ENCODE measurements around the gene DNAJB14. TPM values are rescaled to one million over a fixed set of nuclear protein-coding genes. Genes with fewer than 3 reads are reported as not detected.

The DNAJB14 gene
- total and polyA plus RNA-seq, 2 of the 4 experiments (the other 2 are of a cell fraction) = 12.9 to 15.6 TPM

- Histone ChIP-seq H3K56ac (ENCODE audit: extremely low read depth, insufficient read depth, low read length) (no peak overlapping the region), H3K27ac (ENCODE audit: insufficient read depth, low read length) (no peak overlapping the region), H3K36me3 (ENCODE audit: control insufficient read depth, insufficient read depth, low read length) (no peaks in the 10 kb centered on the region), H4K8ac (ENCODE audit: low read depth in 2 of 2, low read length in 2 of 2) (no peak overlapping the region), H2BK5ac (ENCODE audit: low read depth, low read length, poor library complexity, severe bottlenecking) (no peak overlapping the region), H3K79me1 (ENCODE audit: low read depth in 1 of 2, low read length in 2 of 2) (no peaks in the 10 kb centered on the region), H2BK15ac (ENCODE audit: low read depth, low read length) (no peak overlapping the region), H2AFZ (replicated peaks; ENCODE audit: low read length, poor library complexity) (no peak overlapping the region), H2AK5ac (ENCODE audit: low read depth, low read length) (no peak overlapping the region), H2BK120ac (ENCODE audit: low read depth, low read length) (no peak overlapping the region), H3K4me2 (ENCODE audit: low read depth, low read length) (no peak overlapping the region), H3K27me3 (ENCODE audit: control insufficient read depth, insufficient read depth, low read length) (peaks cover 4% of the 10 kb centered on the region), H3K14ac (replicated peaks; ENCODE audit: low read depth, low read length) (no peak overlapping the region), H3K4me3 (ENCODE audit: insufficient read depth, low read depth, low read length) (no peak overlapping the region), H3K9me3 (ENCODE audit: control insufficient read depth, insufficient read depth, low read length) (no peaks in the 10 kb centered on the region), H3K9ac (ENCODE audit: low read depth, low read length) (no peak overlapping the region), H4K20me1 (ENCODE audit: insufficient read depth, low read length) (no peaks in the 10 kb centered on the region), H2BK20ac (ENCODE audit: low read depth, low read length) (no peak overlapping the region), H3K4me1 (ENCODE audit: control insufficient read depth, insufficient read depth, low read length) (no peaks in the 10 kb centered on the region), H4K5ac (ENCODE audit: low read depth, low read length) (no peak overlapping the region), H3K23ac (ENCODE audit: low read depth, low read length) (no peak overlapping the region), H3K4ac (ENCODE audit: low read depth, low read length) (no peak overlapping the region), H4K91ac (ENCODE audit: insufficient read depth, low read depth, low read length) (no peak overlapping the region), H2AK9ac (replicated peaks; ENCODE audit: low read depth, low read length, poor library complexity) (no peak overlapping the region), H3K18ac (ENCODE audit: low read depth, low read length) (no peak overlapping the region), H3K9me1 (ENCODE audit: insufficient read depth, low read length) (no peaks in the 10 kb centered on the region)
- ChIA-PET POLR2A (ENCODE audit: unreplicated experiment) (no interaction called here), CTCF (no interaction called here)
- BruUV-seq (replicated peaks) = no TSS peak
- WGBS, 2 experiments (ENCODE audit: extremely low coverage in 2 of 2, insufficient read length in 1 of 2) = no CpG with 5 or more reads among the region's 3 CpGs
- intact Hi-C loops (cut with micrococcal nuclease) (no loop called here), dilution Hi-C loops (cut with HindIII; ENCODE audit: low sequenced_read_pairs, unreplicated experiment) (no loop called here), in situ Hi-C loops (cut with MboI; ENCODE audit: low sequenced_read_pairs) (no loop called here)
- TF ChIP-seq CEBPB (IDR thresholded peaks at IDR 0.05; ENCODE audit: low read depth, low read length) (no peak), MXI1 (IDR thresholded peaks at IDR 0.05; ENCODE audit: borderline replicate concordance, low read depth, low read length) (no peak), RCOR1 (IDR thresholded peaks at IDR 0.05; ENCODE audit: insufficient replicate concordance, low read length) (no peak), MAZ (IDR thresholded peaks at IDR 0.05; ENCODE audit: borderline replicate concordance, low read depth, low read length) (no peak), RFX5 (IDR thresholded peaks at IDR 0.05; ENCODE audit: low read depth, low read length) (no peak), CTCF (conservative IDR thresholded peaks at IDR 0.05; ENCODE audit: low read depth, low read length) (no peak), MAFK (IDR thresholded peaks at IDR 0.05; ENCODE audit: low read depth, low read length) (no peak), CHD1 (IDR thresholded peaks at IDR 0.05; ENCODE audit: low read depth, low read length) (no peak), USF2 (IDR thresholded peaks at IDR 0.05; ENCODE audit: low read depth, low read length) (no peak), BHLHE40 (IDR thresholded peaks at IDR 0.05; ENCODE audit: low read depth, low read length) (no peak), POLR2A (IDR thresholded peaks at IDR 0.05; ENCODE audit: low read depth, low read length) (no peak), RAD21 (IDR thresholded peaks at IDR 0.05; ENCODE audit: low read length) (no peak), NFE2L2 (IDR thresholded peaks at IDR 0.05; ENCODE audit: low read depth, low read length) (no peak), FOS (IDR thresholded peaks at IDR 0.05; ENCODE audit: low read depth, low read length) (no peak), SMC3 (IDR thresholded peaks at IDR 0.05; ENCODE audit: low read depth, low read length) (no peak), ELK1 (IDR thresholded peaks at IDR 0.05; ENCODE audit: borderline replicate concordance, low read depth, low read length) (no peak)
- DNase-seq = no peak
- ATAC-seq (ENCODE audit: low read depth) = no peak
These were observed 94.1 kb downstream of the DNAJB14 start for GRCh38 chr4:99852199-99852749.
